Anterior cingulate cortex (tissue), 58 donors: ENCODE measurements around the gene IQGAP1.

Source experiments
- DNase-seq, 58 donors: peaks; one replicate each; lab custom pipeline; 2025; lab: John Stamatoyannopoulos, UW

Gene IQGAP1

GRCh38 chr15:90435652-90436337, 47.8 kb downstream of the IQGAP1 start:
- no peak for DNase-seq

GRCh38 chr15:90436952-90437351, 48.9 kb downstream of the IQGAP1 start:
- no peak for DNase-seq

GRCh38 chr15:90437516-90437915, 49.5 kb downstream of the IQGAP1 start:
- no peak for DNase-seq

GRCh38 chr15:90439946-90440345, 51.9 kb downstream of the IQGAP1 start:
- DNase-seq = no peak

- no peak for DNase-seq
These were observed 53.0 kb downstream of the IQGAP1 start for GRCh38 chr15:90441027-90441426.

GRCh38 chr15:90442423-90442822, 54.4 kb downstream of the IQGAP1 start:
- no peak for DNase-seq

GRCh38 chr15:90449206-90449735, 61.2 kb downstream of the IQGAP1 start:
- no peak for DNase-seq

GRCh38 chr15:90451053-90451850, 63.2 kb downstream of the IQGAP1 start:
- DNase-seq = no peak

- DNase-seq = no peak
These were observed 68.2 kb downstream of the IQGAP1 start for GRCh38 chr15:90456236-90456635.

GRCh38 chr15:90458061-90458460, 70.0 kb downstream of the IQGAP1 start:
- no peak for DNase-seq

GRCh38 chr15:90459368-90459767, 71.3 kb downstream of the IQGAP1 start:
- DNase-seq = no peak

- DNase-seq = no peak
These were observed 72.2 kb downstream of the IQGAP1 start for GRCh38 chr15:90460142-90460824.

- DNase-seq = peak in 23 of 58 donors; percentile 1 to 89 (median 30)
These were observed 75.3 kb downstream of the IQGAP1 start for GRCh38 chr15:90463381-90463780.

GRCh38 chr15:90465140-90465929, 77.3 kb downstream of the IQGAP1 start:
- DNase-seq = no peak

- no peak for DNase-seq
These were observed 78.0 kb downstream of the IQGAP1 start for GRCh38 chr15:90465930-90466567.

- DNase-seq = no peak
These were observed 81.7 kb downstream of the IQGAP1 start for GRCh38 chr15:90469723-90470122.

- DNase-seq = no peak
These were observed 82.4 kb downstream of the IQGAP1 start for GRCh38 chr15:90470453-90470852.

- no peak for DNase-seq
These were observed 83.1 kb downstream of the IQGAP1 start for GRCh38 chr15:90471126-90471525.

GRCh38 chr15:90471769-90472168, 83.7 kb downstream of the IQGAP1 start:
- DNase-seq = peak in 25 of 58 donors; percentile 1 to 79 (median 23)
